ENCODE data around the gene KCNAB3. TPM values are rescaled to one million over a fixed set of nuclear protein-coding genes. Genes with fewer than 3 reads are reported as not detected.

Gene KCNAB3
- total and polyA plus RNA-seq, 2 donors (not counting 3 experiments of a cell fraction or from before 2014, with no cell fraction given), result 1.3 to 2.4 TPM

- BruUV-seq (replicated peaks), result no TSS peak
- Histone ChIP-seq H4K20me1 (replicated peaks; ENCODE audit: control insufficient read depth, extremely low read depth, insufficient read depth, low read length) (no peaks in the 10 kb centered on the region), H3K4me1 (ENCODE audit: control insufficient read depth, extremely low read depth, insufficient read depth, low read length) (no peaks in the 10 kb centered on the region), H3K9me3 (replicated peaks; ENCODE audit: control insufficient read depth, insufficient read depth, low read length) (no peaks in the 10 kb centered on the region), H3K27me3 (ENCODE audit: control insufficient read depth in 2 of 2, insufficient read depth in 2 of 2, low read length in 2 of 2) (no peaks in the 10 kb centered on the region), H3K79me2 (ENCODE audit: control insufficient read depth, insufficient read depth, low read length) (no peaks in the 10 kb centered on the region), H3K9me1 (replicated peaks; ENCODE audit: control insufficient read depth, extremely low read depth, insufficient read depth, low read length) (no peaks in the 10 kb centered on the region), H3K27ac (ENCODE audit: insufficient read depth, low read depth, low read length) (no peak overlapping the region), H2AFZ (ENCODE audit: low read depth, low read length) (no peak overlapping the region), H3K9ac (replicated peaks; ENCODE audit: extremely low read depth, insufficient read depth, low read length) (no peak overlapping the region), H3K4me3 (replicated peaks in 1 of 3; ENCODE audit: insufficient read depth in 1 of 3, low read depth in 1 of 3, low read length in 3 of 3) (no peak overlapping the region), H3K36me3 (ENCODE audit: control insufficient read depth in 2 of 2, extremely low read depth in 1 of 2, insufficient read depth in 2 of 2, low read length in 2 of 2) (peaks cover 14 to 34% of the 10 kb centered on the region in 2 experiments), H3K4me2 (ENCODE audit: insufficient read depth, low read length) (no peak overlapping the region)
- POLR2A ChIA-PET, result no interaction called here
- dilution Hi-C loops (cut with MboI; ENCODE audit: extremely low pct_ligation_motif_present, low sequenced_read_pairs), result no loop called here
- FAIRE-seq (no peak), DNase-seq (ENCODE audit: low read depth, low spot score) (no peak)
- CTCF ChIA-PET, result interaction anchor here (1.0 to 3.1 kb wide), 6 partner anchors 23 to 120 kb away, joined by 3 to 9 read pairs (median 5); no protein-coding TSS in a partner anchor
- intact Hi-C loops (cut with micrococcal nuclease), result no loop called here
- TF ChIP-seq POLR2A (IDR thresholded peaks at IDR 0.05; ENCODE audit: low read depth, low read length) (no peak), GATA2 (IDR thresholded peaks at IDR 0.05; ENCODE audit: insufficient read depth, insufficient read length, low read depth, low read length) (no peak), EZH2 (IDR thresholded peaks at IDR 0.05; ENCODE audit: borderline replicate concordance, low read depth, low read length, severe bottlenecking) (no peak), FOS (IDR thresholded peaks at IDR 0.05; ENCODE audit: borderline replicate concordance, insufficient read depth, low read length) (no peak), MYC (IDR thresholded peaks at IDR 0.05; ENCODE audit: low read depth, low read length) (no peak), CTCF (IDR thresholded peaks at IDR 0.05; ENCODE audit: extremely low read depth in 1 of 2, insufficient read depth in 1 of 2, low read depth in 1 of 2, low read length in 2 of 2) (no peak), JUN (IDR thresholded peaks at IDR 0.05; ENCODE audit: borderline replicate concordance, insufficient read depth, insufficient read length, low read depth) (no peak), POLR2AphosphoS5 (IDR thresholded peaks at IDR 0.05; ENCODE audit: insufficient read depth, low read depth, low read length) (no peak), MAX (IDR thresholded peaks at IDR 0.05; ENCODE audit: insufficient read depth, insufficient read length) (no peak)
These were observed 10.4 kb upstream of the KCNAB3 start for GRCh38 chr17:7940034-7940433.
